NCI-H748 treated with DMSO at 0.1 percent for 48 hours (cell line): ENCODE measurements around the gene CYTH3.
A peak's percentile ranks its signal among the peaks of the same experiment; 100 is the strongest.

Source experiments
- DNase-seq: peaks from one replicate; lab custom pipeline; 2025; lab: John Stamatoyannopoulos, UW

The CYTH3 gene

DNA sequence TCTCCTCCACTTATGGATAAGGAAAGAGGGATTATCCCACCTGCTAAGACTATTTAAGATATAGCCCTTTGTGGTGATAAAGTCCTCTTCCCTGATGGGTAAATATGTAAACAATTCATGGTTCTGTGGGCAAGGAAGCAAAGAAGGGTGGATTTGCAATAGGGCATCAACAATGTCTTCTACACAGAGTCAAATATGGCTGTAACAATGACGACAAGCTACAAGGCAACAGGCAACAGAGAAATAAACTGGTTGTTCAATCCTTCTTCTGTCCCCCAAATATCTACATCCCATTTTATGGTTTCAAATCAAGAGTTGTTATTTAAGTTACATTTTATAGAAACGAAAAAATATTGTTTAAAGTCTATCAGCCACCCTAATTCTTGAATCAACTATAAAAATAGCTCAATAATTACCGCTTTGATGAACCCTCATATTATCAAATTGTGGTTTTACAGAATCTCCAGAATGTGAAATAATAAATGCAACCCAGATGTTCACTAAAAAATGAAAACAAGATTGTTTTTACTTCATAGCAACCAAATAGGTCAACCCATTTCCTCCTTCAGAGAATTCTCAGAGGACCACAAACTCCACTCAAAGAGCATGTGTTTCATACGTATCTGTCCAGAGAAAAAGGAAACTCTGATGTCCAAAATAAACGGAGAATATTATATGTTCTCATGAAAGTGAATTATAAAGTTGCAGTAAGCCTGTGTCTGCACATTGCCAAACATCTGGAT, 13.8 kb downstream of the CYTH3 start:
- no peak for DNase-seq

GRCh38 chr7:6257675-6258074, 14.7 kb downstream of the CYTH3 start:
- no peak for DNase-seq

DNA sequence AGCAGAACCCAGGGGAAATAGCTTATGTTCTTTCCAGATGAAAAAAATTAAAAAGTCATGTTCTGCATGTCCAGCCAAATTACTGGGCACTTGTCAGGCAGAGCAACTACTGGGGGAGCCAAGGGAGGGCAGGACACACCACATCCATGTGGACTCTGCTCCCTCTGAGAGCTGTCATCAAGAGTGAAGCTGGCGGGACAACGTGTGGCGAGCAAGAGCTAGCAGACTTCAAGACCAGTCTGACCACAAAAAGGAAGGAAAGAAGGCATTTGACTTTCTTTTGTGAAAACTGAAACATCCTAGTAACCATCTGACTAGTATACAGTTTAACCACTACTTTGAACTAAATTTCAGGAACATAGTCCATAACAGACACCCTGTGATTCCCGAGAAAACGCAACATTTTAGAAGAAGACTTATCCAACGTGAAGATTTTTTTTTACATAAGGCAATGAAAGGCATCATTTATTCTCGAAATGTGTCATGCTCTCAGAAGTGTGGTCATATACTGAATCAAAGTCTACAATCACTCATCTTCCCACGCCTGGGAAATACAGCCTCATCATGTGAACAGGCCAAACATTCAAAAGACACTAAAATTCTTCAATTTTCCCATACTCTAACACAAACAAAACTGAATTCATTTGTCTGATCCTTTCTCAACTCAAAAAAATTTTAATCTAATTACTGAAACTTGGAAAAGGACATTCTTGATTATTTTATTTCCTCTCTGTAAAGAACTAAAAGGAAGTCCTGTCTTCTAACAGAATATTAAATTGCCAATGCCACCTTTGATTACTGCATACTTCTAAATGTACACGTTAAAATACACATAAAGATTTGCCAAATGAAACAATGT, 15.5 kb downstream of the CYTH3 start:
- no peak for DNase-seq

- no peak for DNase-seq
Observed at GRCh38 chr7:6256109-6256483, 16.3 kb downstream of the CYTH3 start.

DNA sequence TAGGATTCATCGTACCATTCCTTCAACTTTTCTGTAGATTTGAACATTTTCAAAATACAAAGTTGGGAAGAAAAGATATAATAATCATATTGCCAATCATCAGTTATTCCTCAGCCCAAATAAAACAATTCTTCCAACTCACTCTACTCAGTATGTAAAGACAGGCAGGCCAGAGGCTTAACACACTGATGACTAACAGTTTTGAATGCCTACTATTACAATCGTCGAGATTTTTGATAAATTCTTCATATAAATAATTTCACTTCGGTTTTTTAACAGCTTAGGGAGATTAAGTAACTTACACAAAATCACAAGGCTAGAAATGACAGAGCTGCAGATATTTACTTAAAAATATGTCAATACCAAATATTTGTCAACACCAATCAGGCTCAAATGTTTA, 17.6 kb downstream of the CYTH3 start:
- DNase-seq, result no peak

DNA sequence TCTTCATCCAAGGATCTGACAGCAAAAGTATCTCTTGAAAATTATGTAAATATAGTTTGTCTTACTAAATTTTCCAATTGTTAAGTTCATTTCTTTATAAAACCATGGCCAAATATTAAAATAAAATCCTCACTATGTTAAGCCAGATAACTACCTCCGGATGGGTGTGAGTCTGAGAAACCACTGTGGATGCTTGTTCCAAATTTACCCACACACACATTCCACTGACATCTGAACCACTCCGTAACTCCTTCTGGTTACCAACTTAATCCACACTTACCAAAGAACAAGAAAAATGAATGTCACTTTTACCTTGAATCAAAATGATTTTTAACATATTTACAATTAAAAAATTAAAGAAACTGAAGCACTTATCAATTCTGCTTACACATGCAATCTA, 19.7 kb downstream of the CYTH3 start:
- DNase-seq, result no peak

GRCh38 chr7:6252341-6252746, 20.1 kb downstream of the CYTH3 start:
- DNase-seq, result no peak

GRCh38 chr7:6251653-6252052, 20.8 kb downstream of the CYTH3 start:
- no peak for DNase-seq

DNA sequence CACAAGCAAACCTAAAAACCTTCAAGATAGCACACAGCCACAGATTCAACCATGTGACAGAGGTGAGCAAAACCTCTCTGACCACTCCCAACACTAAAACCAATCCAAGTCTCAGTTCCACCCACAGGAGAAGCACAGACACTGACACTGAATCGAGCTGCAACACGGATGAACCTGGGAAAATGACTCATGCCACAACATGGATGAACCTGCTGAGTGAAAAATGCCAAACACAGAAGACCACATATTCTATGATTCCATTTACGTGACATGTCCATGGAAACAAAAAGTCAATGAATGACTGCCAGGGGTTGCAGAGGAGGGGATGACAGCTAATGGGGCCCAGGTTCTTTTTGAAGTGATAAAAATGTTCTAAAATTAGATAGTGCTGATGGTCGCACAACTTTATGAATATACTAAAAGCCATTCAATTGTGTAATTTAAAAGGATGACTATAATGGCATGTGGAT, 22.0 kb downstream of the CYTH3 start:
- DNase-seq, result no peak

DNA sequence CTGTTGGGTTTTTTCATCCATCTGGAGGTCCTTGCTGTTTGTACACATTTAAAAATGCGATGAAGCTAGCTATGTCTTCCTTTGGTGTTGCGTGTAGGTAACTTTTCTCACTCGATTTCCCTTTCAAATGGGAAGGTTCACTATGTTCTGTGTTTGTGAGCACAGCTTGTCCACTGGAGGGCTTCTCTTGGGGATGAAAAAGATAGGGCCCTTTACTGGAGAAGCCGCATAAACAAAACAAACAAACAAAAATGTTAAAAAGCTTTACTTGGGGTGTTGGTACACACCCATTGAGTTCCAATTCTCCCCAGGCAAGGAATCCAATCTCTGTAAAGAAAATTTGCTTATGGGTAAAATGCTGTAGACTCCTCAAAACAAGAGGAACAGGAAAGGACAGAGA, 23.4 kb downstream of the CYTH3 start:
- DNase-seq, result no peak

GRCh38 chr7:6248581-6248980, 23.8 kb downstream of the CYTH3 start:
- DNase-seq, result no peak

- DNase-seq, result no peak
Observed at GRCh38 chr7:6246251-6246917, 26.0 kb downstream of the CYTH3 start.

GRCh38 chr7:6244021-6244420, 28.4 kb downstream of the CYTH3 start:
- DNase-seq, result no peak

DNA sequence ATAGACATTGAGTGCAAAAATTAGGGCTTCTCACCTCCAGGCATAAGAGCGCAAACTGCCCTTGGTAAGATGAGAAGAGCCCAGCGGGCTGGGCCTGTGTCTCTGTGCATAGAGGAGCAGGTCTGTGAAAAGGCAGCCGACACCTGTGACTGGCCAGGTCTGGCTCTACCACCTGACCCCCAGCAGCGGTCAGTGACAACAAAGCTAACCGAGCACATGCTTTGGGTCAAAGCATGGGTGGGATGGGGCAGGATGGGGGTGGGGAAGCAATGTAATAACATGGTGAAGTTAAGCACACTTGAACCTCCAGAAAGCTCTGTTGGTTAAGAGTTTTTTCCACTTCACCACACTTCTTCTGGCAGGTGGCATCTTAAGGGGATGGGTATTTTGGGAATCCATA, 29.3 kb downstream of the CYTH3 start:
- no peak for DNase-seq

DNA sequence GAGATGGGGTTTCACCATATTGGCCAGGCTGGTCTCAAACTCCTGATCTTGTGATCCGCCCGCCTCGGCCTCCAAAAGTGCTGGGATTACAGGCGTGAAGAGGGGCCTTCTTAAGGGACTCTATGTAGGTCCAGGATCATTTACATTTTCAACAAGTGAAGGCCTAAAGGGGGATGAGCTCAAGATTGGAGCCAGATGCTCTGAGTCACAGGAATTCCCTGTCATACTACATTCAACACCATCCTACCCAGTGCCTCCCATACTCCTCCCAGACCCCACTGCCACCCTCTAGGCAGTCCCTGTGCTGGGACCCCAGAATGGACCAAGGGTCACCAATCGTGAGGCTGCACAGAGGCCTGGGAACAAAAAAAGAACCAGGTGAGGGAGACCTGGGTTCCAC, 29.9 kb downstream of the CYTH3 start:
- no peak for DNase-seq

GRCh38 chr7:6241607-6241973, 30.8 kb downstream of the CYTH3 start:
- no peak for DNase-seq

DNA sequence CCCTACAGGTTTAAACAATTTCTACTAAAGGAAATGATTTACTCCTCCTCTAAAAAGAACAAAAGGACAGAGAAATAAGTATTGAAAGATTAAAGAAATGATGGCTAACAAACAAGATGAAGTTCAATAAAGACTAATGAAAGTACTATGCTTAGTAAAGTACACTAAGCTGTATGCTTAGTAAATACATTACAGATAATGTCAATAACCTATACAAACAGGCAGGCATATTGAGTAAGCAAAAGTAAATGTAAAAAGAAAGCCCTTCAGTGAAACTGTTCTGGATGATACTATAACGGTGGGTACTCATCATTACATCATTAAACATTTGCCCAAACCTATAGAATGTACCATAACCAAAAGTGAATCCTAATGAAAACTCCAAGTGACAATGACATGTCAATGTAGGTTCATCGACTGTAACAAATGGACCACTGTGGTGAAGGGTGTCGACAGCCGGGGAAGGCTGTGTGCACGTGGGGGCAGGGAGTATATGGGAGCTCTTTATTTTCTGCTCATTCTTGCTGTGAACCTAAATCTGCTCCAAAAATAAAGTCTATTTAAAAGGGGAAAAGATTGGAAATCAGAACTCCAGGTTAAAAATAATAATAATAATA, 34.0 kb downstream of the CYTH3 start:
- DNase-seq, result peak; percentile 68

- DNase-seq, result no peak
Observed at GRCh38 chr7:6237730-6238129, 34.7 kb downstream of the CYTH3 start.

- no peak for DNase-seq
Observed at GRCh38 chr7:6237011-6237410, 35.4 kb downstream of the CYTH3 start.

DNA sequence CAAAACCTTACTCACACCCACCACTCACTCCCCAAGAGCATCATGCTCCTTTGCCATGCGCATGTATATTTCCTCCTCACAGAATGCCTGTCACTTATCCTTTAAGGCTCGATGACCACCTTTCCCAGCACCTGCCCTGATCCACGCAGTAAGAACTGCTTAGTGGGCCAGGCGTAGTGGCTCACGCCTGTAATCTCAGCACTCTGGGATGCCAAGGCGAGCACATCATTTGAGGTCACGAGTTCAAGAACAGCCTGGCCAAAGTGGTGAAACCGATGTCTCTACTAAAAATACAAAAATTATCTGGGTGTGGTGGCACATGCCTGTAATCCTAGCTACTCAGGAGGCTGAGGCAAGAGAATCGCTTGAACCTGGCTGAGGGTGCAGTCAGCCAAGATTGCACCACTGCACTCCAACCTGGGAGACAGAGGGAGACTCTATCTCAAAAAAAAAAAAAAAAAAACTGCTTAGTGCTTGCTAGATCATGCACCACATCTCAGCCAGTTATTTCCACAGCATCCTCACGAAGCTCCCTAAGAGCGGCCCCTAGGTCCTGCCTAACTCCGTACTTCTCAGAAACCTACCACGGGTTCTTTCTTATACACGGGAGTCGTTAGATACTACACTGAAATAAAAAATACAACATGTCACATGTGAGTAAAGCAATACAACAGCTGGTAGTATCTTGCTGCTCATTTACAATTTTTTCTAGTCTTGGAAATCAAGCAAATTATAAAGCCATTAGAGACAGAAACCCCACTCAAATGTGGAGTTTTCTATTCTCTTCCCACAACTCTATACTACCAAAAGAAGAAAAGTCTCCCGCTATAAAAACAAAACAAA, 37.2 kb downstream of the CYTH3 start:
- DNase-seq, result no peak

GRCh38 chr7:6234384-6234783, 38.0 kb downstream of the CYTH3 start:
- DNase-seq, result no peak

GRCh38 chr7:6232534-6232933, 39.9 kb downstream of the CYTH3 start:
- no peak for DNase-seq
